ENCODE data around the gene SLK. TPM values are rescaled to one million over a fixed set of nuclear protein-coding genes. Genes with fewer than 3 reads are reported as not detected.

Gene SLK
- total RNA-seq, 4 donors from 2014 or later, result 83.1 to 105 (median 102) TPM

DNA sequence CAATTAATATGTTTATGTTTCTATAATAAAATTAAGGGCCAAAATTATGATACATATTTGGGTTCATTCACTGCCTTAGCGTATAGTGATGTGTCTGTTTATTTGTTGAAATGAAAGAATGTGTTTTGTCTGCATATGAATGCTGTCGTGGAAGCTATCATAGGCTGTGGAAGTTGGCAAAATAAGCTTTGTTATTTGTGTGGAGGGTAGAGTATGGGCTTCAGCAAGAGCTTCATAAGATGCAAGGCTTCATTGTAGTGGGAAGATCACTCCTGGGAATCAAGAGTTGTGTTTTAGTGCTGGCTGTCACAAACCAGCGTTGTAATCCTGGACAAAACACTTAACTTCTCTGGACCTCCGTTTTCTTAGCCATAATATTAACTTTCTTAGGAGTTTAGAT is 2.5 kb downstream of the SLK start:
- peak overlapping the region; percentile 71 to 97 (median 87) for H3K4me3 ChIP-seq
- peaks cover 20 to 62% (median 60%) of the 10 kb centered on the region in 4 donors for H3K4me1 ChIP-seq
- DNase-seq (ENCODE audit: extremely low spot score), result no peak
- no peaks in the 10 kb centered on the region for H3K9me3 ChIP-seq
- no peaks in the 10 kb centered on the region for H3K36me3 ChIP-seq
- no peaks in the 10 kb centered on the region for H3K27me3 ChIP-seq
- H3K27ac ChIP-seq (replicated peaks in 1 of 4), result peak overlapping the region in 3 of 4 donors; percentile 22 to 99 (median 46)
- no peak for TF ChIP-seq POLR2A (IDR thresholded peaks at IDR 0.05; ENCODE audit: low read depth)
- TF ChIP-seq EP300 (IDR thresholded peaks at IDR 0.05), result no peak
- TF ChIP-seq, protein P1, sequence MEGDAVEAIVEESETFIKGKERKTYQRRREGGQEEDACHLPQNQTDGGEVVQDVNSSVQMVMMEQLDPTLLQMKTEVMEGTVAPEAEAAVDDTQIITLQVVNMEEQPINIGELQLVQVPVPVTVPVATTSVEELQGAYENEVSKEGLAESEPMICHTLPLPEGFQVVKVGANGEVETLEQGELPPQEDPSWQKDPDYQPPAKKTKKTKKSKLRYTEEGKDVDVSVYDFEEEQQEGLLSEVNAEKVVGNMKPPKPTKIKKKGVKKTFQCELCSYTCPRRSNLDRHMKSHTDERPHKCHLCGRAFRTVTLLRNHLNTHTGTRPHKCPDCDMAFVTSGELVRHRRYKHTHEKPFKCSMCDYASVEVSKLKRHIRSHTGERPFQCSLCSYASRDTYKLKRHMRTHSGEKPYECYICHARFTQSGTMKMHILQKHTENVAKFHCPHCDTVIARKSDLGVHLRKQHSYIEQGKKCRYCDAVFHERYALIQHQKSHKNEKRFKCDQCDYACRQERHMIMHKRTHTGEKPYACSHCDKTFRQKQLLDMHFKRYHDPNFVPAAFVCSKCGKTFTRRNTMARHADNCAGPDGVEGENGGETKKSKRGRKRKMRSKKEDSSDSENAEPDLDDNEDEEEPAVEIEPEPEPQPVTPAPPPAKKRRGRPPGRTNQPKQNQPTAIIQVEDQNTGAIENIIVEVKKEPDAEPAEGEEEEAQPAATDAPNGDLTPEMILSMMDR (IDR thresholded peaks at IDR 0.05), result no peak
- TF ChIP-seq POLR2AphosphoS5 (IDR thresholded peaks at IDR 0.05), result no peak
- intact Hi-C loops (cut with DNase I), result loop anchor here (5.0 kb wide), 2 partner anchors 52 to 153 kb away; partner anchors contain the start of genes SFR1 and STN1
- WGBS, result 13% methylated on average over 4 of the region's 4 CpGs

DNA sequence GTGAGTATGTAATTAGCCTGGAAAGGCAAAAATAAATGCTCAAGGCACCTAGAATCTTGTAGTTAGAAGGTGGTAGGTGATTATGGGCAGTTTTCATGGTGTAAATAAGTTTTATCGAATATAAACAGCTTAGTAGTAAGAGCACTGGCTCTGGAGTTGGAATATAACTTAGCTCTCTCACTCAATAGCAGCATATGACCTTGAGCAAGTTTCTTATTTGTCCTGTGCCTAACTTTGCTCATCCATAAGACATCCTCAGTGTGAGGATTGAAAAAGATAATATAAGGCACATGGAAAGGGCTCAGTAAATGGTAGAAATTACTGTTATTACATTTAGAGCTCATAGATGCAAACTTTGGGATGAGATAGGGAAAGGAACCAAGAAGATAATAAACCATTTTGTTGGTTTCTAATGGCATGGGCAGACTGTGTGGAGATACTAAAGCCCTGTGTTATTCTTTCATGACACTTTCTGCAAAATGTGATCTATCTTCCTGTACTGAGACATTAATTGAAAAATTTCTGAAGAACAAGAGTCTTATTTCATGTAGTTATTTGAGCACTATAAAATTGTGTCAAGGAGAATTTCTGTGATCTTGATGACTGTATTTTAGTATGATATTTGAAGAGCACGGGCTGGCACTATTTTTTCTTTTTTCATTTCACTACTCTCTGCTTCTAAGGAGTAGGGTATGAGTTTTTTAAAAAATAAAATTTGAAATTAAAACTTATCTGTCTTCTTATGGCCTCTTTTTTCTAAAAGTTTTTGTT is 3.1 kb downstream of the SLK start:
- Histone ChIP-seq H3K9me3 (no peaks in the 10 kb centered on the region), H3K36me3 (no peaks in the 10 kb centered on the region), H3K4me1 (peaks cover 20 to 62% (median 60%) of the 10 kb centered on the region in 4 donors), H3K27ac (replicated peaks in 1 of 4) (peak overlapping the region in 3 of 4 donors; percentile 22 to 99 (median 46)), H3K27me3 (no peaks in the 10 kb centered on the region), H3K4me3 (peak overlapping the region; percentile 71 to 97 (median 87))
- WGBS, result 64% methylated on average over 2 of the region's 2 CpGs
- no peak for DNase-seq (ENCODE audit: extremely low spot score)
- intact Hi-C loops (cut with DNase I), result loop anchor here (5.0 kb wide), 2 partner anchors 53 to 152 kb away; partner anchors contain the start of genes SFR1 and STN1
- TF ChIP-seq POLR2AphosphoS5 (IDR thresholded peaks at IDR 0.05) (no peak), POLR2A (IDR thresholded peaks at IDR 0.05; ENCODE audit: low read depth) (no peak), EP300 (IDR thresholded peaks at IDR 0.05) (no peak)
- TF ChIP-seq, protein P1 (IDR thresholded peaks at IDR 0.05), result no peak

DNA sequence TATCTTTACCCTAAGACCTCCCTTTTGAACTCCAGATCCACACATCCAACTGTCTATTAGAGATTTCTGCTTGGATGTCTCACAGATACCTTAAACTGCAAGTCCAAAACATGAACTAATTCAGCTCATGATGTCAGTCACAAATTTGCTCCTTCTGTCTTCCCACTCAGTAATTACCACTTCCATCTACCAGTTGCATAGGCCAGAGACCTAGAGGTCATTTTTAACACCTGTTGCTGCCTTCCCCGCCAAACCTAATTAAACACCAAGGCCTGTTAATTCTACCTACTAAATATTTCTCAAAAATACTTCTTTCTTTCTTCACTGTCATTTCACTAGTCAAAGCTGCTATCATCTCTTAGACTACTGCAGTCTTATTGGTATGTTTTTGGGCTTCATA is 8.2 kb downstream of the SLK start:
- 97% methylated on average over 1 of the region's 1 CpG for WGBS
- H3K4me1 ChIP-seq, result peaks cover 11 to 44% (median 35%) of the 10 kb centered on the region in 4 donors

DNA sequence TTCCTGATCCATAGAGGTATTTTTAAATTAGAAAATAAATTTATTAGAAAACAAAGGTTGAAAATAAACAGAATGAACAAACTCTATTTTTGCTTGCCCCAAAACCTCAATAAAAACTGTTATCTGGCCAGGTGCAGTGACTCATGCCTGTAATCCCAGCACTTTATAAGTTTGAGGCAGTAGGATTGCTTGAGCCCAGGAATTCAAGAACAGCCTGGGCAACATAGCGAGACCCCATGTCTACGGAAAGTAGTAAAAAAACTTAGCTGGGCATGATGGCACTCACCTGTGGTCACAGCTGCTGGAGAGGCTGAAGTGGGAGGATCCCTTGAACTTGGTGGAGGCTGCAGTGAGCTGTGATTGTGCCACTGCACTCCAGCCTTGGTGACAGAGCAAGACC is 10.3 kb downstream of the SLK start:
- Histone ChIP-seq H3K36me3 (no peaks in the 10 kb centered on the region), H3K4me3 (no peak overlapping the region), H3K4me1 (peaks cover 5 to 24% (median 18%) of the 10 kb centered on the region in 4 donors), H3K27ac (replicated peaks in 1 of 4) (no peak overlapping the region), H3K9me3 (no peaks in the 10 kb centered on the region), H3K27me3 (no peaks in the 10 kb centered on the region)
- intact Hi-C loops (cut with DNase I), result no loop called here
- DNase-seq (ENCODE audit: extremely low spot score), result no peak
- TF ChIP-seq EP300 (IDR thresholded peaks at IDR 0.05), result no peak
- no peak for TF ChIP-seq POLR2AphosphoS5 (IDR thresholded peaks at IDR 0.05)
- TF ChIP-seq POLR2A (IDR thresholded peaks at IDR 0.05; ENCODE audit: low read depth), result no peak
- TF ChIP-seq, protein P1 (IDR thresholded peaks at IDR 0.05), result no peak
- WGBS, result 93% methylated on average over 2 of the region's 2 CpGs

More for the DNA sequence above, 8.2 kb downstream of the SLK start:
- TF ChIP-seq, protein P1 (IDR thresholded peaks at IDR 0.05), result no peak
- TF ChIP-seq POLR2A (IDR thresholded peaks at IDR 0.05; ENCODE audit: low read depth) (no peak), EP300 (IDR thresholded peaks at IDR 0.05) (no peak), POLR2AphosphoS5 (IDR thresholded peaks at IDR 0.05) (no peak)
- intact Hi-C loops (cut with DNase I), result no loop called here
- no peak overlapping the region for H3K27ac ChIP-seq (replicated peaks in 1 of 4)
- no peaks in the 10 kb centered on the region for H3K36me3 ChIP-seq
- H3K4me3 ChIP-seq, result no peak overlapping the region
- H3K27me3 ChIP-seq, result no peaks in the 10 kb centered on the region
- no peaks in the 10 kb centered on the region for H3K9me3 ChIP-seq
- no peak for DNase-seq (ENCODE audit: extremely low spot score)
